Activated CD8-positive, alpha-beta memory T cell treated with anti-CD3 and anti-CD28 coated beads, Interleukin-2, amount 50 U/mL, for 24 hours (primary cell): ENCODE measurements around the gene E2F8.

ENCODE experiments used
- DNase-seq: peaks from one replicate; pipeline ENCODE4 v3.0.0-alpha.2; 2020; ENCODE audit errors: extremely low read depth

Gene E2F8

DNA sequence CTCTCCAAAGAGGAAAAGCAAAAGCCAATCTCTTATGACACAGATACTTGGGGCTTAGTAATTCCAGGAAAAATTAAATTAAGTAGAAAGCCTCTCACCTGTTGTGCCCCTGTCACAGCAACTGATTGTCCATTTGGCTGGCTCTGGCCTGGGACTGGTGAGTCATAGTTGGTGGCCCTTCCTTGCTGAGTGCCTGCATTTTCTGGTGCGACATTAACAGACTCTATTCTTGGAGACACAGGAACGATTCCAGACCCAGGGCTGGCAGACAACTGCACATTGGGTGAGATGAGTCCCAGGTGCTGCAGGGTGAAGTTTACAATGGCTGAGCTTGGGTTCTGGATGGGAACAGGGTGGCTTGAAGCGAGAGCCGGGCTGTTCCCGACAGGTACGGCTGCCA is 15.6 kb downstream of the E2F8 start:
- DNase-seq = no peak

DNA sequence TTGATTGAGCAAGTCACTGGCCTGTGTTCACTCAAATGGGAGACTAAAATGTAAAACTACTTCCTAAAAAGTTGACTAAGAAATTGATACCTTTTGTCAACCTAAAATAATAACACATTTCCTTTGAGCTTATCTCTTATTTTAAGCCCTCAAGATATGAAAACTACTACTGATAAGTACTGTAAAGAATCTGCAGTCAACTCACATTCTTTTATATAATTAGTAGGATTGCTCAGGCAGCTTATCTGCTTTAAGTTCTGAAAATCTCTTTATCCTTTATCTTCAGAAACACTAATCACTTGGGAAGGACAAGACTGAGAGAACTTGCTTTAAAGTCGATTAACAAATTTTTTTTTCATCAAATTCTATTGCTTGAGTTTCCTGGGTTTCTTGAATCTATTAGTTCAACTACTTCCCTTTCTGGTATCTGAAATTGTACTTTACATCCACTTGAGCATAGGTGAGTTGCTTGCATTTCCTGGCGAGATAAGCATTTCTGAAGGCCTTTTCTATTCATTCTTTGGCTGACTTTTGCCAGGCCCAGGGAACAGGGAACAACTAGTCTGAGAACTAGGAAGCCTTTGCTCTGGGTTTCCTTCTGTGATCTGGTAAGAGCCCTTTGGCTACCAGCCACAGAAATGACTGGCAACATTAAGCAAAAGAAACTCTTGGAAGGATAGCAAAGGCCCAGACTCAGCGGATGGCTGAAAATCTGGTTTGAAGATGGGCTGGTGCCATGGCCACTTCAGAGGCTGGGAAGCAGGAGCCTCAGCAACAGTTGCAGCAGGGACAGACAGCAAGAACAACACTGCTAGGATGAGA is 19.6 kb downstream of the E2F8 start:
- no peak for DNase-seq

DNA sequence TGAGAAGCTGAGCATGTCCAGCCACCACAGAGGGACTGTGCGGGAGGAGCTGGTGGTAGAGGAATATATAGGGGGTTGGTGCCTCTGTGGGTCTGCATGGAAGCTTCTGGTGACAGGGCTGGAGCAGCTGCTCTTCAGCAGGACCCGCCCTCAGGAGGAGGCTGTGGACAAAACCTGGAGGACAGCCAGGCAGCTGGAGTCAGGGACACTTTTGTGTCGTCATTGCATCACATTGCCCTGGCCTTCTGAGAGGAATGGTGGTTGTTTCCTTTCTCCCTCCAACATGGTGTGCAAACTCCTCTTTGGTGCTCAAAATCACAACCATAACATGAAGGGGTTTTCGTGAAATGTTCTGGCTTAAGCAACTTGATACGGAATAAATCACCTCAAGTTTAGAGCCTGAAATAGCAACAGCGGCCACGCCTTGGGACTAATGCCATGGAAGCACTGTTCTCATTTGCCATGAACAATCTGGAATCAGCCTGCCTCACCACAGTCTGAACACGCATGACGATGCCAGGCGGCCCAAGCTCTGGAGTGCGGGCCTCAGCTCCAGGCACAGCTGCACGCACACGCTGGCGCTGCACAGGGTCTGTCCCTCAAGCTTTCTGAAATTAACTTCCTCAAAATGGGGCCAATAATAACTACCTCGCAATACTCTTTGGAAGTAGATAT is 21.8 kb downstream of the E2F8 start:
- no peak for DNase-seq

DNA sequence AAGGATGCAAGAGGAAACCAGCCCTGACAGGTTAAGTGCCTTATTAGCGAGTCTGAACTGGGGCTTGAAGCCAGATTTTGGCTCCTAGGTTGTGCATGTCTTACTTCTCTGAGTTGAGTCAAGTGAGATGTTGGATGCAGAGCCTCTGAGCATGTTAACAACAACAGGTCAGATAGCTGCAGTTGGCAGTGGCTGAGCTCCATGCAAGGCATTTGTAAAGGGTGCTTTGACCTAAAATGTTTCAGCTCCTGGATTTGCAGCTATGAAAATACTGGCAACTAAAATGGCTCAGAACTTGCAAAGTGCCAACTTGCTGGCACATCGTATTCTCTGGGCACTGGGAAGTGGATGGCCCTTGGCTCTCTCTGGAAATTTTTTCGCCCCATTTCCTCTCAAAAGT is 22.5 kb downstream of the E2F8 start:
- DNase-seq = no peak

DNA sequence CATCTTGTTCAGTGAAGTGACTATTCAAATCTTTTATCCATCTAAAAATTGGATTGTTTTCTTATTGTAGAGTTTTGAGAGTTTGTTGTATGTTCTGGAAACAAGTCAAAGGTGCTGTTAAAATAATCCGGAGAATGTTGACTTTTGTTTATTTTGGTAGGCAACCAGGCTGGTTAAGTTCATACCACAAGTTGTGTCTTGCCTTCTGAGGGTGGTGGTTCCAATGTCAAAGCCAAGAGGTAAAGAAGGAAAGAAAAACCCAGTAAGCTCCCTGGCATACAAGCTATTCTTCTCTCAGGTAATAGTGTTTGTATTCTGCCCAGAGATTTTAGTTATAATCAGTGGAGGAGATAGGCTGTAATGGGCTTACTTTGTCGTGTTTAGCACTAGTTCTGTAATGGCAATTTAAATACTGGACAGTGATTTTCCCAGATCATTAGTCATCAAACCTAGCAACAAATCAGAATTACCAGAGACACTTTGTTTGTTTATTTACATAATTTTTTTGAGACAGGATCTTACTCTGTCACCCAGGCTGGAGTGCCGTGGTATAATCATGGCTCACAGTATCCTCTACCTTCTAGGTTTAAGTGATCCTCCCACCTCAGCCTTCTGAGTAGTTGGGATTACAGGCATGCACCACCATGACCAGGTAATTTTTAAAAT is 23.9 kb downstream of the E2F8 start:
- no peak for DNase-seq

DNA sequence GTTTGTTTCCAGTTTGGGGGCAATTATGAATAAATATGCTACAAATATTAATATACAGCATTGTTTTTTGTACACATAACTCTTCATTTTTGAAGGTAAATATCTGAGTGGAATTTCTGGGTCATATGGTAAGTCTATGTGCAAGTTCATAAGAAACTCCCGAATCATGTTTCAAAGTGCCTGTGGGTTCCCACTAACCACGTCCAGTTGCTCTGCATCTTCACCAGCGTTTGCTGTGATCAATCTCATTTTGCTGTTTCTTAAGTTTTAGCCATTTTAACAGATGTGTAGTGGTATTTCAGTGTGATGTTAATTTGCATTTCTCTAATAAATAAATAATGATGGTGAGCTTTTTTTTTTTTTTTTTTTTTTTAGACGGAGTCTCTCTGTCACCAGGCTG is 24.7 kb downstream of the E2F8 start:
- DNase-seq = no peak

DNA sequence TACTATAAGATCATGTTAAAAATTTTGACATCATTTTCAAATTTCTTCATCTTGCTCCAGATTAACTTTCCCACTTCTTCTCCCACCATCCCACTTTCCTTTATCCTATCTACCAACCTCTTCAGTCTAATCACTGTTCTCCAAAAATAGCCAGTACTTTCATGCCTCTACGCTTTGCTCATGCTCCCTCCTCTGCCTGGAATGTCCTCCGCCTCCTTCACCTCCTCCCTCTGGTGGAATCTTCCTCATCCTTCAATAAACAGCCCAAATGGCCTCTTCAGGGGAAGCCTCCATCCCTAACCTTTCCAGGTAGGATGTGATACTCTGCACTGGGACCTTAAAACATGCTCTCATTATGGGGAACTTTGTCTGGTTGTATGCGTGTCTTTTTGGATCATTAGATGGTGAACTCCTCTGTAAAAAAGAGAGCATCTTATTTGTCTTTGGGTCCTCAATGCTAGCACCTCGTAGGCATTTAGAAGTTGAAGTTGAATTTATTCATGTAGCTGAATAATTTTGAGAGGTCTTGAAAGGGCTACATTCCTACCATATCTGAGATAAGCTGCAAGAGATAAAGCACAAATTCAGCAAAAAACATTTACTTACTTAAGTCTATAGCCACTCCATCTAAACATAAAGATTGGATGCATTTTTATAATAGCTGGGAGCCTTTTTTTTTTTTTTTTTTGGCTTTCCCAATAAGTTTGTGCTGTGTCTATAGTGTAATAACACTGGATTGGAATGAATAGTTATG is 31.0 kb downstream of the E2F8 start:
- no peak for DNase-seq

DNA sequence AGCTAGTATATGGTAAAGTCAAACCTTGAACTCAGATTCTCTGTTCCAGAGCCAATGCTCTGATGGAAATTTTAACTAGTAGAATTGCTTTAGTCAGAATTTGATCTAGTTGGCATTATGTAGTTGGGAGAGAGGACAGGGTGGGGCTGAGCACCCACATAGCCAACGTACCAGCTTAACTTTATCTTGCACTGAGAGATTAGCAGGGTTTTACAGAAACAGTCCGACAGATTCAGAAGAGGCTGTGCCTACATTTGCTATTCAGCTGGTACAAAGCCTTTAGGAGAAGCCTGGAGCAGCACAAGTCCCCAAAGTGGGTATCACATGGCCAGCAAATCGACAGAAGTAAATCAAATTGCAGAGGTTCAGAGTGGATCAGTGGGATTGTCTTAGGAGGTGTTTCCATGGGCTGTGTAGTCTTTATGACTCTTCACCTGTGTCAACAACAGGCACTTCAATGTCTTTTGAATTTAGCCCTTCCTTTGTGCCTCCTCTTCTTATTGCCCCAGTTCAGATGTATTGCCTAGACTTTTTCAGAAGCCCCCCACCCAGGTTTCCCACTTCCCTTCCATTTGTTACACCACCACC is 31.7 kb downstream of the E2F8 start:
- DNase-seq = no peak

DNA sequence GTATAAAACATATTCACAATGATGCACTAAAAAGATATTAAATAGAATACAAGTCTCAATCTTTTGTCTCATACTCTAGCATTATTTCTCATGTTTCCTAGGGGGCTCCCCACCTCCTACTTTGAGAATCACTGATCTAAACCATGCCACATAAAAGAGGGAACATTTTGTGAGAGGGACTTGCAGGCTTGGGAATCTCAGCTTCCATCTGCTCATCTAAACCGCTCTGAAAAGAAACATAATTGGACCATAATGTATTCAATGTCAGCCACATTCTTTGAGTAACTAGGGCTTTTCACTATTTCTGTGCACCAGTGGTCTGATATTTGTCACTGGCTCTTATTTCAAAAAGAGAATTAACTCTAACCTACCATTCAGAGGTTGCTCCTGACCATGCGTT is 32.6 kb downstream of the E2F8 start:
- DNase-seq = no peak

DNA sequence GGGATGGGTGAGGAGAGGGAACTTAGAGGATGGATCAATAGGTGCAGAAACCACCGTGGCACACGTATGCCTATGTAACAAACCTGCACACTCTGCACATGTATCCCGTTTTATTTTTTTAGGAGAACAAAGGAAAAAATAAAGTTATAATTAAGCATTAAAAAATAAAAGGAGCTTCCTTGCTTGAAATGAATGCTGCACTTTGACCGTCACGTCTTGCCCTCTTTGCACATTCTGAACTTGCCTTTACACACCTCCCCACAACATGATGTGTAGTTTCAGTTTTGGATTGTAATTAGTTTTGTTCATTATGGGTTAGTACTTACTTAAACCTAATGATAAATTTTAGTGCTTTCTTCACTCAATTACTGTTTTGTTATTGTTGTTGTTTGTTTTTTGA is 35.9 kb downstream of the E2F8 start:
- DNase-seq = no peak

DNA sequence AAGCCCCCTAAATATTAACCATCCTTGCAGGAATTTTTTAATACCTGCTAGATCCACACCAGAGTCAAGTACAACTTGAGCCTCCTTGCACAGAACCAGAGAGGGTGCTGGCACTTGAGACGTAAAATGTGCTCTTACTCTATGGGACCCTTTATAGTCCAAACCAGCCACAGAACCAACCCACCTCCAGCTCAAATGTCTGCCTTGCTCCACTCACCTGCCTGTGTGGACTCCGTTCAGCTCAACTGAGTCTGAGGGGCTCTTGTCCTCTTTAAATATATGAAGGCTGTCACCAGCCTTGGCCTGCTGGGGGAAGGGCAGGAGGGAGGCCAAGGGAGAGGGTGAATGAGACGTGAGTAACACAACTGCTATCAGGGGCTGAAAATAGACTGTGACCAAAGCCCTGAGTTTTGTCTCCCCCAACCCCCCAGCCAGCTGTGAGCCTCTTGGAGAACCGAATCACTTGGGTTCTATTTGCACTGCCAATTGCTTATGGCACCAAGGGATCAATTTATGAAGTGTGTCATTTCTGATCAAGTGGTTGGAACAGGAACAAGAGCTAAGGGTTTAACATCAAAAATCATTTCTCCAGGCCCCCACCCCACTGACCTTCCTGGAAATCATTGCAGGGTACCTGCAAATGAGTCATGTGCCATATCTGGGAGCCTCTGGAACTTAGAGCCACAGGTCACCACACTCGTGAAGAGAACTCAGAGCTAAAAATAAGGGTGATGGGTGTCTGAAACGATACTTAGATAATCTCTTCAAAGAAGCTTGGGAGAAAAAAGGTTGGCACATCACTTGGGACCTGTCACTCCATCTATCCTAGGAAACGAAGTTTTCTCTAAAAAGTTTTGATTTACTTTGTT is 38.8 kb downstream of the E2F8 start, which contains the start of gene CSRP3:
Gene CSRP3, minus strand, starts transcription at position 247 of the 869 bp plus-strand sequence. CDS start 9,535 bp downstream, outside the sequence.
- no peak for DNase-seq

DNA sequence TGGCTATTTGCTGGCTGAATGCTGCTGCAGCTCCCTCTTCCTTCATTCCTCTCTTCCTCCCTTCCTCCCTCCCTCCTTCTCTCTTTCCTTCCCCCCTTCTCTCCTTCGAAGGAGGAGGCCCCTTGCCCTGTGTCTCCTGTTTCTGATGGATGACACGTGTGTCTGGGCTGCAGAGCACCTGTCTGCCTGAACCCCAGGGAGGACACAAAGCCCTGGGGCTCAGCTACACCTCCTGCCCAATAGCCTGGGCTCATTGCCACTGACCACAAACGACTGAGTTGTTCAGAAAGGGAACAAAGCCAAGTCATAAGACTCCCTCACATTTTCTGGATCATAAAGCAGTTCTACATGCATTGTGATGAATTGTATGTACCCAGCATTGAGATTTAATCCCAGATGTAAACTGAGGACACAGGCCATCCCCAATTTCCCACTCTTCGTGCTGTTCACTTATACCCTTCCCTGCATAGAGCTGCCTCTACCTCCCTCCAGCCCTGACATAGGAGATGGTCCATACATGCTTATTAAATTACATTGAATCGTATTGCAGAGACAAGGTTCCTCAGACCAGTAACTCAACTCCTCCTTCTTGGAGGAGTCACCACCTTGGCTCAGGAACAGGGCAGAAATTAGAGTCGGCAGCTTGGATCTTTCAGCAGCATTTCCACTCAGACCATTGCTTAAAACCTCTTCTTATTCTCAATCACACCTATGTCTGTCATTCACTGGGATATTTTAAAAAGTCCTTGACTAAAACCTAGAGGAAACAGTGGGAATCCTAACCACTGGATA is 40.1 kb downstream of the E2F8 start:
- no peak for DNase-seq

DNA sequence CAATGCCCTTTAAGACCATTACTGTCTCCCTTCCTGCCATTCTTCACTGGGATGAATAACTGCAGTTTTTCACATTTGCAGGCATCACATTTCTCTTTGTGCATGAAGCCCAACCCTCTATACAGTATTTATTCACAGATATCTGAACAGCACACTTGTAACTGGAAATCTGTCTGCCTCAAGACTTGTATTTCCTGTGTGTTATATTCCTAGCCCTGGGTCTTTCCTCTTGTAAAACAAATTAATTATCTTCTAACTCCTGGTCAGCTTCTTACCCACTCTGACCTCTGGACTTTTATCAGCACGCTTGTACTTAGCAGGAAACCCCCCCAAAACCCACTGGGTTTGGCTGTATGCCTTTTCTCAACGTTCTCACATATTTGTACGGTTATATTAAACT is 41.0 kb downstream of the E2F8 start:
- DNase-seq = no peak

DNA sequence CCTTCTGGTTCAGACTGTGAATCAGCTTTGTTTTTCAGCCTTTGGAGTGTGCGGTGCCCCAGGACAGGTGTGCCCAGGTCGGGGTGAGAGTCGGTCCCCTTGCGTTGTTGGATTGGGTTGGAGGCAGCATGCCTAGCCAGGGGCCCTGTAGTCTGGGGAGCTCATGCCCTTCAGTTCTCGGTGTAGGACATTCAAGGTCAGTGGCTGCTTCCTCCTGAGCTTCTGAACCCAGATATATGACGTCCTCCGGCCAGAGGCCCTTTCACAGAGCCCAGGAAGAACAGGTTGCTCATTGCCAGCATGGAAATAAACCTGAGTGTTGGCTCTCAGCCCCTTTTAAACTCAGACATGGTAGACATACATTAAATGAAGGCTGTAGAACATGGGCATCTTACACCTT is 41.7 kb downstream of the E2F8 start:
- DNase-seq = no peak

DNA sequence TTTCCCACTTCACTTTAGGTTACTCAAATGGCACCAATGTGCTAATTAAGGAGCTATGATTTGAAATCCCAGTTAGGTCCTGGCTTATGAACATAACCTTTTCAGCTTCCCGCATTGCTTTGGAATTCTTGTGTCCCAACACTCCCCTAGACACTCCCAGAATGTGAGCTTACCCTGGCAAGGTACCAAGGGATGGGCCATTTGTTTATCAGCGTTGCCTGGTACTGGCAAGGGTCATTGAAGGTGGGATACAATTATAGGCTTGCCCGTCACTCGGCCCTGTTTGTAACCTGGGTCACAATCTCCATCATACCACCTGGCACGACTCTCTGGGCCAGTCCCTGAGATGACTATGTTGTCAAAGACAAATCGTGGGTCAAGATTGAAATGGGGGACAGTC is 44.3 kb downstream of the E2F8 start:
- no peak for DNase-seq

DNA sequence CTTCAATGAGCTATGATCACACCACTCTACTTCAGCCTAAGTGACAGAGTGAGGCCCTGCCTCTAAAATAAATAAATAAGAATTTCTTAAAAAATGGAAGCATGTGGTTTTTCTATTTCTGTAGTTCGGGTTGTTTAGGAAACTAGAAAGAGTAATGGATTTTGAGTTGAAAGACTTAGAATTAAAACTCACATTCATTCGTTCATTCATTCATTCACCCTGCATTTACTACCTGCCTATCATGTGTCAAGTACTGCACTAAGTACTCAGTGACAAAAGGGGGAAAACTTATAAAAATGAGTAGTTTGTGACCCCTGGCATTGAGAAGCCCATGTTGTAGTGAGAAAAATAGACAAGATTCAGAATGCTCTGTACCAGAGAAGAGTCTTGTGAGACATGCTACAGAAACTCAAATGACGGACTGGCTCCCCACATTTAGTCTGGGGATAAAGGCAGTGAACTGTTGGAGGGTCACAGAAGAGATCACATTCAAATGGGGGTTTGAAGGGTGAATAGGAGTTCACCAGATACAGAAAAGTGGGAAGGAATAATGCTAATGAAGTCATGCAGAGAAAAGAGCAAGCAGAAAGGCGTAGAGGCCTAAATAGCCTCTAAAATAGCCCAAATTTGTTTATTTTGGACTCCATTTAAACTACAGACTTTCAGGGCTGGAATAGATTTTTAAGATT is 46.0 kb downstream of the E2F8 start:
- no peak for DNase-seq

DNA sequence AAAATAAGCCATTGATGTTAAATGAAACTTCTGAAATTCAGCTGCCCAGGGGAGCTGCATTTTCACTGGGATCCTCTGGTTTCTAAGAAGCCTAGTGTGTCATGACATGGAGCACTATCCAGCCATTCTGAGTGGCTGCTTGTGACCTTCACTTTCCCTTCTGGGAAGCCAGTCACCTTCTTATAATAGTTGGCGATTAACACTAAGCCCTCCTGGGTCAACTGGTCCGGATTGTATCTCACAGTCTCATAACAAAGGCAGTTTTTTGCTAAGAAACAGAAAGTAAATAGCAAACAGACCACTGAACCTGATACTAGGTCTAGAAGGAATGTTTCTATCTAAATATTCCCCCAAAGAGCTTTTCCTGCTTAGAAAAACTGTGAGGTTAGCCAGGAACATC is 46.8 kb downstream of the E2F8 start:
- no peak for DNase-seq

DNA sequence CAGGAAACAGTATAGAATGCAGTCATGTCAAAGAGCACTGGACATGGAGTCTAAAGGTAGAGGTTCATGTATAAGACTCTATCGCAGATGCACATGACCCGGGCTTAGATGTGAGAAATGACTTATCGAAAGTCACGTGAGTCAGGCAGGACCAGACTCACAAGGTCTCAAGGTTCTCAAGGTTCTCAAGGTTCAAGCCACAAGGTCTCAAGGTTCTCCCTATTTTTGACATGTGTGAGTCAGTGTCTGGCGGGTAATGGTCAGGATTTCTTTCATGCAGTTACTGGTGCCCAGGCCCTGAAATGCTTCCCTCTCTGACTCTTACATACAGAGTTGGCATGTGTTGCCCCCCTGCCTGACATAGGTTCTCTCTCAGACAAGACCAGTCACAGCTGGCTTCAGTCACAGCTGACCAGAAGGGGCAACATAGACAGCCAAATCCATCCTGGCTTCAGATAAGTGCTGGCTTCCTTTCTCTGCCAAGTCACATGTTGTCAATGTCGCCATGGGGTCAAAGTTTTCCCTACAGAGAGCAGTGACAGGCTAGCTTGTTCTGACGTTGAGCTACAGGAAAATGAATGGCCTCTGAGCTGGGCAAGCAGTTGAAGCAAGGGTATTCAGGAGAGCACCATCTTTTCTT is 49.1 kb downstream of the E2F8 start:
- no peak for DNase-seq

DNA sequence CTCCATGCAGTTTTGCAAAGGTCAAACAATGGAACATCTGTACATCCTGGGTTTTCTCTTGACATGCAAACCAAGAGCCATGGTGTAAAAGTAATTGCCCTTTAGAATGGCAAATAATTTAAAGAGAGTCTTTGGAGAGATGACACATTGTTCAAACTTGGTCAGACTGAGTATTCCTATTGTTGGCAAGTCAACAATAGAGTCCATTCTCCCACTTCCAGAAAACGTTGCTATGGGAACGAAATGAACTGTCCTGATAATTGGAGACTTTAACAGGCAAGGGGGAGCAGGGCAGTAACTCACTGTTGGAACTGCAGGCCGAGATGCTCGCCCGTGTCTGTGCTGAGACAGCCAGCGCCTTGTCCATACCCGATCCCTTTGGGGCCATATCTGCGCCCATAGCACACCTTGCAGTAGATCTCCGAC is 52.9 kb downstream of the E2F8 start:
- DNase-seq = no peak
